Measurements from ENCODE around the gene ATP10A. TPM values are rescaled to one million over a fixed set of nuclear protein-coding genes. Genes with fewer than 3 reads are reported as not detected.

Gene ATP10A
- total and polyA plus RNA-seq, 7 donors, result 0.08 to 0.60 (median 0.36) TPM

GRCh38 chr15:25708391-25708790 is 154.7 kb downstream of the ATP10A start:
- intact Hi-C loops (cut with DNase I), result loop anchor here in 1 of 2 donors (10.0 kb wide), 1 partner anchor 114 kb away; no protein-coding TSS in a partner anchor
- H3K4me1 ChIP-seq, result no peaks in the 10 kb centered on the region
- no peak overlapping the region for H3K27ac ChIP-seq
- no peaks in the 10 kb centered on the region for H3K27me3 ChIP-seq (ENCODE audit: insufficient read depth in 3 of 3, low read length in 2 of 3)
- no peaks in the 10 kb centered on the region for H3K9me3 ChIP-seq
- no peak for DNase-seq
- no peaks in the 10 kb centered on the region for H3K36me3 ChIP-seq (ENCODE audit: insufficient read depth in 1 of 2, low read depth in 1 of 2)
- H3K4me3 ChIP-seq, result no peak overlapping the region
- TF ChIP-seq CTCF (IDR thresholded peaks at IDR 0.05), result no peak
- 90 to 93% (median 92%) methylated on average over 8 of the region's 8 CpGs for WGBS, 3 donors
- no peak for ATAC-seq

GRCh38 chr15:25707656-25708365 is 155.3 kb downstream of the ATP10A start:
- H3K27ac ChIP-seq, result no peak overlapping the region
- intact Hi-C loops (cut with DNase I), result loop anchor here in 1 of 2 donors (10.0 kb wide), 1 partner anchor 113 kb away; no protein-coding TSS in a partner anchor
- no peak overlapping the region for H3K4me3 ChIP-seq
- 82 to 88% (median 86%) methylated on average over 27 of the region's 27 CpGs for WGBS, 3 donors
- H3K36me3 ChIP-seq (ENCODE audit: insufficient read depth in 1 of 2, low read depth in 1 of 2), result no peaks in the 10 kb centered on the region
- no peaks in the 10 kb centered on the region for H3K9me3 ChIP-seq
- TF ChIP-seq CTCF (IDR thresholded peaks at IDR 0.05), result no peak
- H3K27me3 ChIP-seq (ENCODE audit: insufficient read depth in 3 of 3, low read length in 2 of 3), result no peaks in the 10 kb centered on the region
- DNase-seq, result no peak
- H3K4me1 ChIP-seq, result no peaks in the 10 kb centered on the region
- ATAC-seq, result no peak

GRCh38 chr15:25706176-25706955 is 156.8 kb downstream of the ATP10A start:
- H3K9me3 ChIP-seq, result no peaks in the 10 kb centered on the region
- TF ChIP-seq CTCF (IDR thresholded peaks at IDR 0.05), result no peak
- no peak overlapping the region for H3K4me3 ChIP-seq
- no peaks in the 10 kb centered on the region for H3K27me3 ChIP-seq (ENCODE audit: insufficient read depth in 3 of 3, low read length in 2 of 3)
- intact Hi-C loops (cut with DNase I), result loop anchor here in 1 of 2 donors (10.0 kb wide), 1 partner anchor 112 kb away; no protein-coding TSS in a partner anchor
- no peaks in the 10 kb centered on the region for H3K4me1 ChIP-seq
- ATAC-seq, result no peak
- no peaks in the 10 kb centered on the region for H3K36me3 ChIP-seq (ENCODE audit: insufficient read depth in 1 of 2, low read depth in 1 of 2)
- WGBS, 3 donors, result 83 to 89% (median 86%) methylated on average over 20 of the region's 20 CpGs
- no peak for DNase-seq
- H3K27ac ChIP-seq, result no peak overlapping the region

GRCh38 chr15:25705433-25706115 is 157.6 kb downstream of the ATP10A start:
- TF ChIP-seq CTCF (IDR thresholded peaks at IDR 0.05), result no peak
- no peaks in the 10 kb centered on the region for H3K4me1 ChIP-seq
- intact Hi-C loops (cut with DNase I), result loop anchor here in 1 of 2 donors (10.0 kb wide), 1 partner anchor 111 kb away; no protein-coding TSS in a partner anchor
- H3K4me3 ChIP-seq, result no peak overlapping the region
- no peaks in the 10 kb centered on the region for H3K27me3 ChIP-seq (ENCODE audit: insufficient read depth in 3 of 3, low read length in 2 of 3)
- no peak for DNase-seq
- no peaks in the 10 kb centered on the region for H3K9me3 ChIP-seq
- H3K36me3 ChIP-seq (ENCODE audit: insufficient read depth in 1 of 2, low read depth in 1 of 2), result no peaks in the 10 kb centered on the region
- ATAC-seq, result no peak
- WGBS, 3 donors, result 86 to 90% (median 88%) methylated on average over 17 of the region's 17 CpGs
- no peak overlapping the region for H3K27ac ChIP-seq
